Hematopoietic multipotent progenitor cell treated with erythropoietin and hydrocortisone succinate and interleukin-3 and kit ligand, for 17 days (in vitro differentiated cells): ENCODE measurements around the gene RASSF1.

Source experiments
- DNase-seq: peaks from one replicate; pipeline ENCODE4 v3.0.0-alpha.2; 2015; ENCODE audit warnings: low spot score

Gene RASSF1, protein sequence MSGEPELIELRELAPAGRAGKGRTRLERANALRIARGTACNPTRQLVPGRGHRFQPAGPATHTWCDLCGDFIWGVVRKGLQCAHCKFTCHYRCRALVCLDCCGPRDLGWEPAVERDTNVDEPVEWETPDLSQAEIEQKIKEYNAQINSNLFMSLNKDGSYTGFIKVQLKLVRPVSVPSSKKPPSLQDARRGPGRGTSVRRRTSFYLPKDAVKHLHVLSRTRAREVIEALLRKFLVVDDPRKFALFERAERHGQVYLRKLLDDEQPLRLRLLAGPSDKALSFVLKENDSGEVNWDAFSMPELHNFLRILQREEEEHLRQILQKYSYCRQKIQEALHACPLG

DNA sequence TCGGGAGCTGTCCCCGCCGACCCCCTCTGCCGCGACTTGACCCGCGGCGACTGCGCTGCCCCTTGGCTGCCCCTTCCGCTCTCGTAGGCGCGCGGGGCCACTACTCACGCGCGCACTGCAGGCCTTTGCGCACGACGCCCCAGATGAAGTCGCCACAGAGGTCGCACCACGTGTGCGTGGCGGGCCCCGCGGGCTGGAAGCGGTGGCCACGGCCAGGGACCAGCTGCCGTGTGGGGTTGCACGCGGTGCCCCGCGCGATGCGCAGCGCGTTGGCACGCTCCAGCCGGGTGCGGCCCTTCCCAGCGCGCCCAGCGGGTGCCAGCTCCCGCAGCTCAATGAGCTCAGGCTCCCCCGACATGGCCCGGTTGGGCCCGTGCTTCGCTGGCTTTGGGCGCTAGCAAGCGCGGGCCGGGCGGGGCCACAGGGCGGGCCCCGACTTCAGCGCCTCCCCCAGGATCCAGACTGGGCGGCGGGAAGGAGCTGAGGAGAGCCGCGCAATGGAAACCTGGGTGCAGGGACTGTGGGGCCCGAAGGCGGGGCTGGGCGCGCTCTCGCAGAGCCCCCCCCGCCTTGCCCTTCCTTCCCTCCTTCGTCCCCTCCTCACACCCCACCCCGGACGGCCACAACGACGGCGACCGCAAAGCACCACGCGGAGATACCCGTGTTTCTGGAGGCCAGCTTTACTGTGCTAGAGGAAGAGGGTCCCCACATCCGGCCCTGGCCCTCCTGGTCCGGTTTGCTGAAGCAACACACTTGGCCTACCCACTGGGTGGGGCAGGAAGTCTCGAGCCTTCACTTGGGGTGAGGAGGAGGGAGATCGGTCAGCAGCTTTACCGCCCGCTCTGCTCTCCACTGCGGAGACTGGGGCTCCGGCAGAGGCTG is at the start of gene RASSF1:
Gene RASSF1, minus strand, starts transcription at position 389 of the 882 bp plus-strand sequence. Its CDS starts 31 bp downstream, at position 358.
- peak; percentile 64 for DNase-seq

DNA sequence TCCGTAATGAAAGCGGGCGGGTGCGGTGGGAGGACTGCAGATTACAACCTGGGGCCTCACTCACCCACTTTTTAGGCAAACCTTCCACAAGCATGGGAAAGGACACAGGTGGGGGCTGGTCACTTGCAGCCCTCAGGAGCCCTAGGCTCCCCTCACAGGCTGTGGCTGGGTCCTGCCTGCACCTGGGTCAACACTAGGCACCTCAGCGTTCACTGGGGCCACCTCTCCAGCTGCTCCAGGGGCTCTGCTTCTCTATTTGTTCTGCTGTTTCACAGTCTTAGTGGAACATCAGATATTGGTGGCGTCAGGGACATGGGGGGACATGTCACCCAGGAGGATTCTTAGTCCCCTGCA is 48.8 kb upstream of the RASSF1 start:
- no peak for DNase-seq

DNA sequence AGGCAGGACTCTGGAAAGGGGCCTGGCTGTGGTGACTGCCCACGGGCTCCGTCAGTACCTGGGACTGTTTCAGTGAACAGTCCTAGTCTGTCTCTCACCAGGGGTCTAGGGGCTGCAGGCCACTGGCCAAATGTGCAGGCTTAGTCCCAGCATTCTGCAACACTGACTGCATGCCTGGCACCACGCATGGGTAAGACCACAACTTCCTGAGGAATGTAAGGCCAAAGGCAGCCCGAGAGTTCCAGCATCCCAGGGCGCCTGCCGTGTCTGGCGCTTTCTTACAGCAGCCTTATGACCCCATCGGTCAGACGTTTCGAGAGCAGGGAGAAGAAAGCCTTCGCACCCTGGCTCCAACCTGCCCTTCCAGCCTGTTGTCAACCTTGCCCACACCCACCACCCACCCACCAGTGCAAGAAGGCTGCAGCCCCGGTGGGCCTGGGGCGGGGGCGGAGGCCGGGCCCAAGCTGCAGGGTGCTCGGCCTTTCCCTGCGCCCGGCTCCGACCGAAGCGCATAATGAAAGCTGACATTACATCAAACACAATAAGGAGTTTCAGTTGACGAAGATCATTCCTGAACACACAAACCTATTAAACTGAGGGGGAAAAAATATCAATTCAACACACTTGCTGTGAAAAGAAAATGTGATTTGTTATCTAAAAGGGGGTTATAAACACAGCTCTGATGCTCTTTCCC is 48.2 kb upstream of the RASSF1 start:
- DNase-seq: no peak

DNA sequence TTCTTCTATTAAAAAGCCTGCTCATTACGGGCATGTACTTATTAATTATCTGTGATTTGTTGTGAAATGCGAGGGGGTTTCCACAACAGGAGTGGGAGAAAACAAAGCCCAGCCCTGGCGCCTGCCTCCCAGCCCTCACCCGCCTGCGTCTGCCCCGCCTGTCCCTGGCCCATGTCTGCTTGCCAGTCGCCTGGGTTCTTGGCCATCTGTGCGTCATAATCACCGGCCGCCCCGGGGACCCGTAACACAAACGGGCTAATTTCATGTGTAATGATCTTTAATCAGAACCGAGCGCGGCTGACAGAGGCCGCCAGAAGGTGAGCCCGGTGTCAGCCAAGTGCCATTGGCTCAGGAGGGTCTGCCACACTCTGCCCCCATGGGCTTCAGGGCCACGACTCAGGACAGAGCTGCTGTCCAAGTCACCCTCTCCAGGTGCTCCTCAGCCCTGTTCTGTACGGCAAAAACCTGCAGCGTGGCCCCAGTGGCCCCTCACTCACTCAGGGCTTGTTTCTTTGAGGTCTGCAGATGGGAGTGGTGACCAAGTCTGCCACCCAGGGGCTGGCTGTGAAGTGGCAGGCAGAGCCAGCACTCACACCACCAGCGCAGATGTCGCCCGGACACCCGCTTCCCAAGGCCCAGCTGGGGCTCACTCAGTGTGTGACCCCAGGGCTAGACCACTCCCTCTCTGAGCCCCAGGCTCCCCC is 47.5 kb upstream of the RASSF1 start:
- peak; percentile 22 for DNase-seq

DNA sequence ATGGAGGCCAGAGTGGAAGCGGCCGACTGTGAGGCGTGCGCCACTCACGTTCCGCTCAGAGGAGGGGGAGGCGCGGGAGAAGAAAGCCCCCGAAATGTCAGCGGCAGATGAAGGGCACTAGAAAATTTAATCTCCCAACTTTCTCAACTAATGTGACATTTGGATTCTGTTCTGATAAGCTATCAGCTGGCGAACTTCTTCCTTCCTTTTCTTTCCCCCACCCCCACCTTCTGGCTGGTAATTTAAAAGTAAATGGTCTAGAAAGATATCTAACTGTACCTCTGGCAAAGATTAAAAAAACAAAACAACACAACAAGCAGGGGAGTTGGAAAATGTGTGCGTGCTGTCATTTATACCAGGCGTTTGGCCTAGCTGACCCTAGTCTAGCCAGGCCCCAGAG is 45.1 kb upstream of the RASSF1 start:
- no peak for DNase-seq

DNA sequence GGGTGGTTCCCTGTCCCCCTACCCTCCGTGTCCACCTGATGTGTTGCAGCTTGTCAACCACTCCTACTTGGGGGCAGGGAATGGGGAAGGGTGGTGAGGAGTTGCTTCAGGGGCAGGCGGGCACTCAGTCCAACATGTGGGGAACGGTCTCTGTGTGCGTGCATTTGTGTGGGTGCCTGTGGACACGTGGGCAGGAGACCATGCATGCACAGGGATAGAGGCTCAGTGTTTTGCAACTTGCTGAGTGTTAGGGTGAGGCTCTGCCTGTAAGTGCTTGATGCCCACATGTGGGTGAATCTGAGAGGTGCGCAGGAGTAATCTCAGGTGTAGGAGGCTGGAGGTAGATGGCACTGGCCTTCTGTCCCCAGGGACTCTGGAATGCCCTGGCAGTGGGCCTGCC is 43.1 kb upstream of the RASSF1 start:
- DNase-seq: no peak

DNA sequence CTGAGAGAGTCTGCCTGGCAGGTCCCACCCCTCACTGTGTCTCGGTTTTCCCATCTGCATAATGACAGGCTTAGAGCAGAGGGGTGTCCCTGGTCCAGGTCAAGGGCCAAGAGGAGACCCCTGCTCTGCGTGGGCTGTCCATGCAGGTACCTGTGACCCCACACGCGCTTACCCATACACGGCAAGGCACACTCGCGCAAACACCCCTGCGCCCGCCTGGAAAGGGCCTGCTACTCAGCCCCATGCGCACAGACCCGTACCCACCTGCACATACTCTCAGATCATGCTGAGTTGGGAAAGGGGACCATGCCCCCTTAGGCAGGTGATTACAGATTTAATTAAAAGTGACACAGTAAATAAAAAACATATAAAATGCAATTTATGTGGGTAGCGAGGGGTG is 42.1 kb upstream of the RASSF1 start:
- DNase-seq: no peak

DNA sequence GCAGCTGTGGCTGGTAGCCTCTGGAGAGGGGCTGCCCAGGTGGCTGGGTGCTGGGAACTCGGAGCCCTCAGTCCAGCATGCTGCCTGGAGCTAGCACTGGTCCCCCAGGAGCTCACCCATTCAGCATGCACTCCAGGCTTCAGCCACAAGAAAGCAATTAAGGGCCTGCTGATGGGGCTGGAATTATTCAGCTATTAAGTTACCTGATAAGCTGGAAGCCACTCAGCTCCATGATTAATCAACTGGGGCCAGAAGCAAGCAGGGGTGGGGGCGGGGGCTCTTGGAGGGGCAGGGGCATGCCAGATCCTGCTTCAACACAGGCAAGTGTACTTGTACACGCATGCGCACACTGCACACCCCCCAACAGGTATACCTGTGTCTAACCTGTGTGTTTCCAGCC is 40.7 kb upstream of the RASSF1 start:
- DNase-seq: peak; percentile 31

DNA sequence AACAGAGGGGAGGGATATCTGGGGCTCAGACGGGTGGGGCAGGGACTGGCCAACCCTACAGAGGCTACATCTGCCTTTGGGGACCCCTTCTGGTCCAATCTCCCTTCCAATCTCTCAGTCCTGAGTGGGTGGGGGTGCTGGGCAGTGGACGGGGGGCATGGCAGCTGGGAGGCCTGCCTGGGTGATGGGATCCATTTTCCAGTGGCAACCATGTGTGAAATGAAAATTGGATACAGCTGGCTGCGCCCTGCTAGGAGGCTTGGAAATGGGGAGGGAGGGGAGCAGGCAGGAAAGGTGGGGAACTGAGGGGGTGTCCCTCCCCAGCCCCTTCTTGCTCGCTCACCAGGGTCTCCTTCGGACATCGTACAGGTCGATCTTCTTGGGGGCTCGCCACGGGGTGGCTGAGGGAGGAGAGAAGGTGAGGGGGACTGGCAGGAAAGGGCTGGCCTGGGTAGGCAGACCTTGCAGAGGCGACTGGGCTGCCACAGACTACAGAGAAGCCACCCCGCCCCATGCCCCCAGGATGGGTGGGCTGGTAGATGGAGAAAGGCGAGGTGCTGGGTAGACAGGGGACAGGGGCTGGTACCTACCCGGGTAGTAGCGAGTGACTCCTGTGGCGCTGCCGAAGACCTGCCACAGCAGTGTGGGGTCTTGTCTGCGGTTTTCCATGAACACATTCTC is 39.9 kb upstream of the RASSF1 start:
- no peak for DNase-seq

DNA sequence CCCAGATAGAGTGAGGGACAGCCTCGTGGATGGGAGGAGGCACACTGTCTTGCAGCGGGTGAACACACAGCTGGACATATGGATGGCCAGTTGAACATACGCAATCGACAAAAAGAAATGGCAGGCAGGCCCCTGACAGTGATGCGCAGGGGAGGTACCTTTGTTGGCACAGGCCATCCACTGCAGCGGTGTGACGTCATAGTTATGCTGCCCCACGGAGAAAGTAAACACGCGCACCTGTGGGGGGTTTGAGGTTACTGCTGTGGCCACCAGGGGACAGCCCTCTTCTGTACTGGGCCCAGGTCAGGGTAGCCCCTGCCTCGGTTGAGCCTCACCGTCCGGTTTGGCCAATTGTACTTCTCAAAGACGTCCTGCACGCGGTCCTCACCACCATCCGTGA is 38.1 kb upstream of the RASSF1 start:
- DNase-seq: no peak

DNA sequence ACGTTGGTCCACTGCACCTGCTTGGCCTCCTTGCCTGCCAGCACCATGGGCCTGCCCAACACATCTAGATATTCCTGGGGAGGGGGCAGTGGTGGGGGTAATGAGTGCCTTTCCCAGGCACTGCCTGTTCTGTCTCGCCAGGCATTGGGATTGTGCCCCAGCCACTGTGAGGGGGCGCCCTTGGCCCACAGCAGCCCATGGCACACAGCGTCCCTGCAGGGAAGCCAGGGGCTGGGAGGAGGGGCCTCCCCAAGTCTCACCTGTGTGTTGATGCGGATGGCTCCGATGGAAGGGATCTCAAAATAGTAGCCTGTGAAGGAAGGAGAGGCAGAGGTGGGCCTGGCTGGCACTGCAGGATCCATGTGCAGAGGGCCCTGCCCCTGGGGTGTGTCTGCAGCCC is 37.4 kb upstream of the RASSF1 start:
- DNase-seq: no peak

DNA sequence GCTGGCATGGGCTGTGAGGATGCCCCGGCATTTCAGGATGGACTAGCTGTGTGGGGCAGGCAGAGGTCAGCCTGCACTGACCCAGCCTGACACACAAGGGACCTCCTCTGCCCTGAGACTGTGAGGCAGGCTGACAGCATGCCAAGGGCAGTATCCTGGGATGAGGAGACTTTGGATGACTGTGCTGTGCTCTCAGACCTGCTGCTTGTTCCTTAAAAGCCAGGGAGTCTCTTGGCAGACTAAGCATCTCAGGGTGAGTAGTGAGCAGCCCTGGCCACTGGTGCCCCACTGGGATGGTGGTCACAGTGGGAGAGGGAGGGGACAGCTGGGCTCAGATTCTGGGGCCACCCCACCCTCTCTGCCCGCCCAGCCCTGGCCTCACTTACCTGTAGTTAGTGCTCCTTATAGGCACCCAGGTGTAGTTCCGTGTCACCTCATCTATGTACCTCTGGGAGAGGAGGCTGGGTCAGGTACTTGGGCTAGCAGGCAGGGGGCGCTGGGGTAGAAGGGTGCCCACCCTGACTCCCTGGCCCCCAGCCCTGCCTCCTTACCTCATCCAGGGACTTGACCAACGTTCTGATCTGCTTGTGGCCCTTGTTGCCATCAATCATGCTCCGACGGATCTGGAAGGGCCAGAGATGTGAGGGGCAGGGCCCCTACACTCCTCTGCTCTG is 34.8 kb upstream of the RASSF1 start:
- no peak for DNase-seq

DNA sequence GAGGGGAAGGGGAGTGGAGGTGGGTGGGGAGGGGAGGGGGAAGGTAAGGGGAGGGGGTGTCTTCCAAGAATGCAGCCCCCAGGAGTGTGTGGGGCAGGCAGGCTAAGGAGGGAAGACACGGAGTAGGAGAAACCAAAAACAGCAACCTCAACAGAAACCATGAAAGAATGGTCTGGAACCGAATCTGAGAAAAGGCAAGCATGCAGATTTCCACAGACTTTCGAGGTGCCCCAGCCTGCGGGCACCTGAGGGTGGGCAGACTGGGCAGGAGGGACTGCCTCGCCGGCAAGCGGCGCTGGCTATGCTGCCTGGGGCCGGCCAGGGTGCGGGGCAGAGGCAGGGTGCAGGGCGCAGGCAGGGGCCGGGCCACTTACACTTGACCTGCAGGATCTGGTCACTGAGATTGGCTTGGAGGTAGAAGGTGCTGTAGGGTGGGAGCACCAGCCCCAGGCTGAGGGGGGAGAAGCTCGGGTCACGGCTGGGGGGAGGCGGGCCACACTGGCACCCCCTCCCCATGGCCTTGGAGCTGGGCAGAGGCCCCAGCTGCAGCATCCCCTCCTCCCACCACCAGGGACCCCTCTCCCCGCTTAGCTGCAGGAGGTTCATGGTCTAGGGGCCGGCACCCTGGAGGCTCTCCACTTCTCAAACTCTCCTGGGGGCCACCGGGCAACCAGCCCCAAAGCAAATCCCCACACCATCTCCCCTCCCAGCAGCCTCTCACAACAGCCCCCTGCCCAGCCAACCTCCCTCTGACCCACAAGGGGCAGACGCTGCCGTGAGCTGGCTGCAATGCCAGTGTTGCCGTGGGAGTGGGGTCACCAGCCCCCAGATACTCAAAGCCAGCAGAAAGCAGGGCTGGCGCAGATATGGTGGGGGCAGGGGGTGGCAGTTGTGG is 34.0 kb upstream of the RASSF1 start:
- no peak for DNase-seq

DNA sequence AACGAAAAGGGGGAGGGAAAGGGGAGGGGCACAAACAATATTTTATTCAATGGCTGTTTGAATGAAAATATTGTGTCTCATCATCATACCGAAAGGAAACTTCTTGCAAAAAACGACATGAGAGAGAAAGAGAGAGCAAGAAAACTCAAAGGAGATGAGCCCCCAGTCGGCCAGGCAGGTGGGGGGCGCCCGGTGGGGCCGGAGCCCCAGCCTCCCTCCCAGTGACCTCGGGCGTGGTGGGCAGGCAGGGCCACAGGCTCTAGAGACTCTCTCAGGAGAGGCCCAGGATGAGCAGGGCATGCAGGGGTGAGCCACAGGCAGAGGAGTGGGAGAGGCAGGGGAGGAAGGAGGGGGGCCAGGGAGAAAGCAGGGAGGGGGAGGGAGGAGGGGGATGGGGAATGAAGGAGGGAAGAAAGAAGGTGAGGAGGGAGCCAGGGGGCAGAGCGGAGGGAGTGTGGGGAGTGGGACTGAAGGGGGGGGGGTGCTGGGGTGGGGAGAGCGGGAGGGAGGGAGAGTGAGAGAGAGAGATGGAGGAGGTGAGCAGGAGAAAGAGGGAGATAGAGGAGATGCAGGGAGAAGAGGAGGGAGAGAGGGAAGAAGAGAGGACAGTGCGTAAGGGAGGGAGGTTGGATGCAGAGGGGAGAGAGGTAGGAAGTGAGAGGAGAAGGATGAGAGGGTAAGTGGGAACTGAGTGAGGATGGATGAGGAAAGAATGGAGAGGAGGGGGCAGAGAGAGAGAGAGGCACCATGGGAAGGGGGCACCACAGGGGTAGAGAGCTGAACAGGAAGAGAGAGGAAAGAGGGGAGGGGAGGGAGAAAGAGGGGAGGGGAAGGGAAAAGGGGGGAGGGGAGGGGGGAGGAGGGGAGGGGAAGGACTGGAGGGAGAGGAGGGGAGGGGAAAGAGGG is 32.8 kb upstream of the RASSF1 start:
- no peak for DNase-seq

DNA sequence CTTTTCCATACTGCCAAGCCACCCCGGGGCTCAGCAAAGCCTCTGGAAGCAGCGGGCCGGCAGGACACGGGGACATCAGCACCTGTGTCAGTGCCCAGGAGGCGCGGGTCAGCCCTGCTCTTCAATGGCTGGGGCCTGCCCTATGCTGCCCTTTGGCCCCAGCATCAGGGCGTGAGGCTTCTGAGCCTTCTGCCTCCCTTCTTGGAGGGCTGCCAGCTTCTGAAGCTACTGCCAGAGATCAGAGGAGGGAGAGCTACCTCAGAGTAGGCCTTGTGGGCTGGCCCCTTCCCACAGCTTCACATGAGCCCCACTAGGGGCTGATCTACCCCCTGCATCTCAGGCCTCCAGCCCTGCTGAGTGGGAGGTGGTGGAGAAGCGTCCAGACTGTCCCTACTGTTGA is 31.7 kb upstream of the RASSF1 start:
- DNase-seq: peak; percentile 73

DNA sequence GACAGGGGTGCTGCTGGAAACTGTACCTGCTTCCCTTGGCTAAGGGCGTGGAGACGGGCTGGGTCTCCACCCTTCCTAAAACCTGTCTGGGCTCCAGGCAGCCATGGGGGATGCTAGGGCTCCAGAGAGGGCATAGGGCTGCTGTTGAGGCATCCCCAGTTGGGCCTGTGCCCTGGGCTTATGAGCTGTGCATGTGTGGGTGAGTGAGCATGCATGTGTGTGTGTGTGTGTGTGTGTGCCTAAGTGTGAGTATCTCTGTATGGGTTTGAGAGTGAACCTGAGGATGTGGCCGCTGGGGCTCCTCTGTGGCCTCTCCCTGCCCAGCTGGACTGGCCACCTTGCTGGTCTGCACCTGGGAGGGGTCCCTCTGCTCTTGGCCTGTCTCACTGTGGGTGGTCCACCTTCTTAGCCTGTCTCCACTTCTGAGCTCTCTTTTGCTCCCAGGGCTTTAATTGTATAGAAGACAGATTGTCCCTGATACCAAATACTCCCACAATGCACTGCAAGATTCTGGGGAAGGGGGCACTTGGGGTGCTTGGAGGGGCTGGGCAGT is 30.6 kb upstream of the RASSF1 start:
- no peak for DNase-seq

DNA sequence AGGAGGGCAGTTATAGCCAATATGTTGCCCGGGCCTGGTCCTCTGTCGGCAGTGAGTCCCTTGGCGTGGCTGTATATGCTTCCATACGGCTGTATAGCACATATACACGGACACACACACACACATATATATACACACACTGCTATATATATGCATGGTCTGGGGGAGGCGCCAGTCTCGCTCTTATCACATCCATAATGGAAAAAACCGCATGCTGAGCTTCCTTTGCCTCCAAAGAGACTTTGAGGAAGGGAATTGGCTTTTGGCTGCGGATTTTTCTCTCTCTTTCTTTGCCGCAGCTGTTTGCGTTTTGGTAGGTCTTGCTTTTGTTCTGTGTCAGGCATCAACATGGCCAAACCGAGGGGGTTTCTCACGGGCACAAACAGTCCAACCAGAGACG is 30.0 kb upstream of the RASSF1 start:
- no peak for DNase-seq

DNA sequence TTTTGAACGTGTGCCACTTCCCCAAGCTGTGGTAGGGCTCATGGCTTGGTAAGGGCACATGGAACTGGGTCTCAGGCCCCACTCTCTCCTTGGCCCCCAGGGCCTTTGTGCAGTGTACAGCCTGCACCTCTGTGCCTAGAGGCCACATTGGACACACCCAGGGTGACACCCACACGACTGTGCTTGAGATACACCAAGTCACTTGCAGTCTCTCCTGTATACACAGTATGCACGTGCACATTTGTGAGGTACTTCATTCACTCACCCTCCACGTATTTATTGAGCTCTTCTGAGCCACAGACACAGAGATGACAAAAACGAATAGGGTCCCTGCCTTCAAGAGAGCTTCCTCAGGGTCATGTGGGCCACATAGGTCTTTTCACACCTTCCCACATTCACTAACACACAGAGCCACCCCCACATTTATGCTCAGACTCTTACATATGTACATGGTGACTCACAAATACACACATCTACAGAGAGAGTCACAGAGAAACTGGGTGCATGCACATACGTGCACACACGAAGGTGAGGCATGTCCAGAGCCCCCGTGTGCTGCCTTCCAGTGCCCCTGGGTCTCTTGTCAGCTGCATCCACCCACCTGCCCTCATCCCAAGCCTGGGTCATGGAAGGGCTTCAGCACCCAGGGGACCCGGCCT is 28.5 kb upstream of the RASSF1 start:
- DNase-seq: peak; percentile 33
